Upper lobe of left lung (tissue), 4 donors: ENCODE results near the gene IWS1.

Source experiments
- POLR2A ChIP-seq, 4 donors: fragments of 450-650 bp; IDR thresholded peaks; one replicate each; pipeline ENCODE4 v1.5.1; 2016 to 2017; ENCODE audit warnings: antibody characterized with exemption in 4 of 4, mild to moderate bottlenecking in 2 of 4
- POLR2AphosphoS5 ChIP-seq, 2 donors: sonication (generic); formaldehyde crosslinking; IDR thresholded peaks; one replicate each; pipeline ENCODE4 v1.5.1; 2017; ENCODE audit warnings: antibody characterized with exemption in 2 of 2
- TF ChIP-seq, protein P1 (sequence below), 6 experiments: fragments of 450-650 bp in 4 of 6; fragments of 200-600 bp in 2 of 6; sonication (generic) in 2 of 6; IDR thresholded peaks; one replicate each; pipeline ENCODE4 v1.5.1; 2016 to 2019; ENCODE audit warnings: antibody characterized with exemption in 6 of 6

DNA sequence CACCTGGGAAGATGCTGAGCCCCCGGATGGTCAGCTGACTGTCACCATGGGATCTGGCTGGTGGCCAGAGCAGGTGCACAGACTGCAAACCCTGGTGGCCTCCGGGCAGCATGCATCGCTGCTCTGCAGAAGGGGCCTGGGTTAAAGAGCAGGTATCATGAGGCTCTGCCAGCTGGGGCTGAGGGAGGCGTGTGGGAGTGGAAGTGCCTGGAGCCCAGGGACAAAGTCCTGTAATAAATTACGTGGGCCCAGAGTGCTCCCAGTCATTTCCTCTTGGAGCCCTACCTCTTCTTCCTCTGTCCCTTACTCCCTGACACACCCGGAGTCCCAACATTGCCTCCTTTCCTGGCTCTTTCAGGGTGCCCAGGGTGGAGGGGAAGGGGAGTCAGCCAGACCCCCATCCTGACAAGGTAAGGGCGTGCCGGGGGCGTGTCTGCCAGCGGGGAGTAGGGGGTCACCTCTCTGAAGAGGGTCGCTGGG lies 9.2 kb upstream of the IWS1 start, which contains the start of gene MYO7B:
- TF ChIP-seq, protein P1, sequence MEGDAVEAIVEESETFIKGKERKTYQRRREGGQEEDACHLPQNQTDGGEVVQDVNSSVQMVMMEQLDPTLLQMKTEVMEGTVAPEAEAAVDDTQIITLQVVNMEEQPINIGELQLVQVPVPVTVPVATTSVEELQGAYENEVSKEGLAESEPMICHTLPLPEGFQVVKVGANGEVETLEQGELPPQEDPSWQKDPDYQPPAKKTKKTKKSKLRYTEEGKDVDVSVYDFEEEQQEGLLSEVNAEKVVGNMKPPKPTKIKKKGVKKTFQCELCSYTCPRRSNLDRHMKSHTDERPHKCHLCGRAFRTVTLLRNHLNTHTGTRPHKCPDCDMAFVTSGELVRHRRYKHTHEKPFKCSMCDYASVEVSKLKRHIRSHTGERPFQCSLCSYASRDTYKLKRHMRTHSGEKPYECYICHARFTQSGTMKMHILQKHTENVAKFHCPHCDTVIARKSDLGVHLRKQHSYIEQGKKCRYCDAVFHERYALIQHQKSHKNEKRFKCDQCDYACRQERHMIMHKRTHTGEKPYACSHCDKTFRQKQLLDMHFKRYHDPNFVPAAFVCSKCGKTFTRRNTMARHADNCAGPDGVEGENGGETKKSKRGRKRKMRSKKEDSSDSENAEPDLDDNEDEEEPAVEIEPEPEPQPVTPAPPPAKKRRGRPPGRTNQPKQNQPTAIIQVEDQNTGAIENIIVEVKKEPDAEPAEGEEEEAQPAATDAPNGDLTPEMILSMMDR (IDR thresholded peaks at IDR 0.05): no peak
- TF ChIP-seq POLR2AphosphoS5 (IDR thresholded peaks at IDR 0.05): no peak
- TF ChIP-seq POLR2A (IDR thresholded peaks at IDR 0.05): no peak
